Thyroid gland (tissue), 4 donors: ENCODE results near the gene LUM. TPM values are rescaled to one million over a fixed set of nuclear protein-coding genes. Genes with fewer than 3 reads are reported as not detected.

ENCODE experiments used
- total RNA-seq, 4 donors: library from RNA; depleted of rRNA; stranded (reverse); fragments of >200 nt; gene quantifications; one replicate each; pipeline ENCODE4 v1.2.3, GENCODE V29; 2016

The LUM gene
- total RNA-seq, 4 donors from 2014 or later: 36.7 to 840 (median 127) TPM

Other genes with a start within 250 kb of the LUM start
- under 1 TPM in 1 of 4 donors, not detected in 3; 0.27 TPM for gene CCER1, start 156.3 kb downstream of the LUM start, total RNA-seq
- gene EPYC, start 106.5 kb downstream of the LUM start, total RNA-seq: not detected
- gene KERA, start 53.5 kb downstream of the LUM start, total RNA-seq: not detected
- gene DCN, start 71.3 kb upstream of the LUM start, total RNA-seq: 1,000 to 10,000 TPM in 2 of 4 donors, 100 to 1,000 TPM in 2; 371 to 2,364 (median 992) TPM